HK-2 (cell line): Measurements from ENCODE around the gene FGD3.
"Not testable (repeated sequence)": the region's sequence is repeated elsewhere in the genome, so short reads cannot be mapped to it uniquely, and the experiment has no call there.

ENCODE experiments used
- DNase-seq: peaks from one replicate; pipeline ENCODE4 v3.0.0-alpha.2; 2018; ENCODE audit not compliant: unreplicated experiment

Gene FGD3, protein sequence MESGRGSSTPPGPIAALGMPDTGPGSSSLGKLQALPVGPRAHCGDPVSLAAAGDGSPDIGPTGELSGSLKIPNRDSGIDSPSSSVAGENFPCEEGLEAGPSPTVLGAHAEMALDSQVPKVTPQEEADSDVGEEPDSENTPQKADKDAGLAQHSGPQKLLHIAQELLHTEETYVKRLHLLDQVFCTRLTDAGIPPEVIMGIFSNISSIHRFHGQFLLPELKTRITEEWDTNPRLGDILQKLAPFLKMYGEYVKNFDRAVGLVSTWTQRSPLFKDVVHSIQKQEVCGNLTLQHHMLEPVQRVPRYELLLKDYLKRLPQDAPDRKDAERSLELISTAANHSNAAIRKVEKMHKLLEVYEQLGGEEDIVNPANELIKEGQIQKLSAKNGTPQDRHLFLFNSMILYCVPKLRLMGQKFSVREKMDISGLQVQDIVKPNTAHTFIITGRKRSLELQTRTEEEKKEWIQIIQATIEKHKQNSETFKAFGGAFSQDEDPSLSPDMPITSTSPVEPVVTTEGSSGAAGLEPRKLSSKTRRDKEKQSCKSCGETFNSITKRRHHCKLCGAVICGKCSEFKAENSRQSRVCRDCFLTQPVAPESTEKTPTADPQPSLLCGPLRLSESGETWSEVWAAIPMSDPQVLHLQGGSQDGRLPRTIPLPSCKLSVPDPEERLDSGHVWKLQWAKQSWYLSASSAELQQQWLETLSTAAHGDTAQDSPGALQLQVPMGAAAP

DNA sequence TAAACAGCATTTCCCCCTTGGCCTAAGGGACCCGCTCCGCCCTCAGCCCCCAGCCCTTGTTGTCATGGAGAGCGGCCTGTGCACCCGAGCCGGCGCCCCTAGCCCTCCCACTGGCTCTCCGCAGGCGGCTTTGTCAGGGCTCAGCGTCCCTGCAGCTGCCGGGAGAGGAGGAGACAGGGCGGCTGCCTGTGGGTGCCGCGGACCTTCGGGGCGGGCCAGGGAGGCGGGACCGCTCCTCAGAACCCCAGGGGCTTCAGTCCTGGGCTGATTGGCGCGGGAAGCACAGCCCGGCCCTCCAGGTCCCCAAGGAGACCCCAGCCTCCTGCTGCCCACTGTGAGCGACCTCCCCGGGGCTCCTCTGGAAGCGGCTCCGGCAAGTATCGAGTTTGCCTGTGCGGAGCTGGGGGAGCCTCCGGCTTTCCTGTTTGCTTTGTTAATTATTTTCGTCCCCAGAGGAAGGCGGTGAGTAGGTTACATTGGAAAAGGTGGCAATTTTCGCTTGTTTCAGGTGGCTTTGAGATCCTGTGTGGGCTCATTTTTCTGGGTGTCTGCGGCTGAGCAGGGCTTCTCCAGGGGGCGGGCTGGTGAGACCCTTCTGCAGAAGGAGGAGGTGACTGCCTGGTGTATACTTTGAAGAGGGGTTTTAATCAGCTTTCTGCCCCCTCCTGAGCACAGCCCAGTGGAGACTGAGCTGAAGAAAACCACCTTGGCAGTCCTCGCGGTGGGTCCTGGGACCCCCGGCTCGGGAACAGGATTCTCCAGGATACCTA, at the start of gene FGD3:
FGD3 (plus strand) TSS at position 256 of the 770 bp plus-strand sequence. CDS start 28,734 bp downstream, outside the sequence.
- peak; percentile 30 for DNase-seq

DNA sequence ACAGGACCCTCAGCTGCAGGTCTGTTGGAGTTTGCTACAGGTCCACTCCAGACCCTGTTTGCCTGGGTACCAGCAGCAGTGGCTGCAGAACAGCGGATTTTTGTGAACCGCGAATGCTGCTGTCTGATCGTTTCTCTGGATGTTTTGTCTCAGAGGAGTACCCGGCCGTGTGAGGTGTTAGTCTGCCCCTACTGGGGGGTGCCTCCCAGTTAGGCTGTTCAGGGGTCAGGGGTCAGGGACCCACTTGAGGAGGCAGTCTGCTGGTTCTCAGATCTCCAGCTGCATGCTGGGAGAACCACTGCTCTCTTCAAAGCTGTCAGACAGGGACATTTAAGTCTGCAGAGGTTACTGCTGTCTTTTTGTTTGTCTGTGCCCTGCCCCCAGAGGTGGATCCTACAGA, 42.2 kb upstream of the FGD3 start:
- DNase-seq: not testable (repeated sequence)

DNA sequence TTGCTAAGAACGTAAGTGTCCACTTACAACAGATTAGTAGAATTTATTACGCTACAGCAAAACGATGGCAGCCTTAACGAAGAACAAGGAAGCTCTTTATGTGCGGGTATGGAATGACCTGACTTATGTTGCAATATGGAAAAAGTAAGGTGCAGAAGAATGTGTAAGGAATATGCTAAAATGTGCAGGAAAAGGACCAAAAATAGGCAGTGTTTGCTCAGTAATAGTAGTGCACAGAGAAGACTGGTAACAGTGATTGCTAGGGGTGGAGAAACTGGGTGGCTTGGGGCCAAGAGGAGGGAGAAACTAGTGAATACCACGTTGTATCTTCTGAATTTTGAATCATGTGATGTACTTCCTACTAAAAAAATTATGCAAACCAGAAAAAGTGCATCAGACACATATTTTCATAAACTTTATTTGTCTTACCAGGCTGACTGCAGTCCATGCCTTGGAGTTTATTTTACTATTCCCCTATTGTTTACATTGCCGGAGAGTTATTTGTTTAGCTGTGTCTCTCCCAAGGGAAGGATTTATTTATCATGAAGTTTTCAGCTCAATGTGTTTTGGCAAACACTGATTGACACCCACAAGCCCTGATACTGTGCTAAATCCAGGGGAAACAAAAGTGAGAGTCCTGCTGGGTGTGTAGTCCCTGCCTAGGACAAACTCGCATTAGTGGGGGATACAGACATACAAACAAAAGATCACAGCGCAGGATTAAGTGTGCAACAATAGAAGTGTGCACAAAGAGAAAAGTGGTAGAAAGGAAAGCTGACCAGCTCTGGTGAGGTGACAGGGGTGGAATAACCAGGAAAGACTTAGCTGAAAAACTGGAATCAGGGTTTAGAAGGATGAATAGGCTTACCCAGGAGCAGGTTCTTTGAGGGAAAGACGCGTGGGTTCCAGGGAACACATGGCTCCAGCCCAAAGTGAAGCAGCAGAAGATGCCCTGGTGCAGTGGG, 35.5 kb upstream of the FGD3 start:
- no peak for DNase-seq

DNA sequence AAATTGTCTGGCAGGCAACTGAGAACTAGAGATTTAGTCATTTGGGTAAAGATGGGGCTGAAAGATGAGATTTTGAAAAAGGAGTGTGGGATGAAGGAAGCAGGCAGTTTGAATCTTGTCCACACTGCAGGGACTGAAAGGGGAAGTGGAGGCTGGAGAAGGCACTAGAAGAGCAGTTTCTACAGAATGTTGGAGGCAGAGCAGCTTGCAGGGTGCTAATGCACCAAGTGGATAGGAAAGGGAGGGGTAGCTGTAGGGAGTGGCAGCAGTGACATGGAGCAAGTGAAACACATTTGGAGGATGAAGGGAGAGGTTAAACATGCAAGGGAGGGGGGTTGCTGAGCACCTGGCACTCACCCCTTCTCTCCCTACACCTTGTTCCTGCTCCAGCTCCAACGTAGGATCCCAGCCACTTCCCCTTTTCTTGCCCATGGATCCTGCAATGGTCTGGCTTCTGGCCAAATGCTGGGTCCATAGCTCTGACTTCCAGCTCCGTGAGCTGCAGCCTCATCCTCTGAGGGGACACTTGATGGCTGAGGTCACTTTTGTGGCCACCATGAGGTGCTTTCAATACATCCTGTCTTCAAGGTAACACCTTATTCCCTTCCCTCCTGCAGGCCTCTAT, 30.0 kb upstream of the FGD3 start:
- DNase-seq: no peak

DNA sequence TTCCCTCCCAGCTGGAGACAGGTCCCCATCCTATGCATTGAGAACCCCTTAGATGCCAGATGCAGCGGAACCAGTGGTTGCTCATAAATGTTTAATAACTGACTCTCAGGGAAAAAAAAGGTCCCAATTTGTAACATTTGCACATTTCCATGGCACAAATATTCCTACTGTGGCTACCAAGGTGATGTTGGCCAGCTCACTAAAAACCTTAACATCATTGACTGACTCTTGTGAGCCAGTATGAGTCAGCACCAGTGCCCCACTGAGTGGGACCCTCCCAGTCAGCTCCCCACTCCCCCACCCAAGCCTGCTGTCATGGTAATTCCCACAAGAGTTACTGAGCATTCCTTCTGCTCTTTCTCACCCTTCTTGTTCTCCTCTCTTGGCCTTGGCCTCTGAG, 26.9 kb upstream of the FGD3 start:
- DNase-seq: no peak

DNA sequence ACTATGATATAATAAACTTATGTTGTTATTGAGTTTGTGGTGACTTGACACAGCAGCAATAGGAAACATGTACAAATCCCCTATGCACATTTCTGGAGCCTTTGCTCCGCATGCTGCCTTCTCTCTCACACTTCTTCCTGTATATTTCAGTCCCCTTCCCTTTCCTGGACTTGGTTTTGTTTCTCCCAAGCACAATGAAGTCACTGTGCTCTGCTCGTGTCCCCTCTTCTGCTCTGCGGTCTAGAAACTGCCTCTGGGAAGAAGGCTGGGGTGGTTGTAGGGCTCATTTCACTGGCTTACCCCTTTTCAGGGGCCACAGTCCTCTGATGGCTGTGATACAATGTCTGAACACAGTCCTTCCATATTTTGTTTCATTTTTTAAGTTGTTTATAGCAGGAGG, 15.7 kb upstream of the FGD3 start:
- no peak for DNase-seq

DNA sequence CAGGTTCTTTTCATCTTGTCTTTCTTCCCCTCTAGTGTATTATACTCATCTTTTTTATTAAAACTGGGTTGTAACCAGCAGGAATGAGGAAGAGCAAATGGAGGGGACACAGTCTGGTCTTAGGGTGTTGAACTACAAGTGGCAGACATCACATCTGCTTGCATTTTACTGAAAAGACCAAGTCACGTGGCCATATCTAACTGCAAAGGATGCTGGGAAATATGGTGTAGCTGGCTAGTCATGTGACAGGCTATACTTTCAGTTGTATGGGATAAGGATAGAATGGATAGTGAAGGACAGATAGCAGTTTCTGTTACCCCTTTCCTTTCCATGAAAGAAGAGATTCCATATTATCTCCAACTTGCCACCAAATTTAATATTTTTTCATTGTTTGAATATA, 13.0 kb upstream of the FGD3 start:
- DNase-seq: no peak

DNA sequence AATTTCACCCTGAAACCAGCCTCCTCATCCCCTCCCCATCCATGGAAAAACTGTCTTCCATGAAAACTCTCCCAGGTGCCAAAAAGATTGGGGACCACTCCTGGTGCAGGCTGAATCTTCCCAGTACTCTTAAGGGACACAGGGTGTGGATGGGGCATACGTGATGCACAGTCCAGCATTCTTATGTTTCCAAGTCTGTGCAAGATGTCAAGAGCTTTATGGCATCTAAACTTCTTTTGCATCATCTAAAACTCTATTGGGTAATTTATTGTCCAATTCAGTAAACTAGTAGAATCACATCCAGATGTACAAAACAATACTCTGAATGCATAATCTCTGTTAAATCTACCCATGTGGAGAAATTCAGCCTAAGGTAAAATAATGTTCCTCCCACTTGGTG, 9.3 kb upstream of the FGD3 start:
- DNase-seq: no peak

DNA sequence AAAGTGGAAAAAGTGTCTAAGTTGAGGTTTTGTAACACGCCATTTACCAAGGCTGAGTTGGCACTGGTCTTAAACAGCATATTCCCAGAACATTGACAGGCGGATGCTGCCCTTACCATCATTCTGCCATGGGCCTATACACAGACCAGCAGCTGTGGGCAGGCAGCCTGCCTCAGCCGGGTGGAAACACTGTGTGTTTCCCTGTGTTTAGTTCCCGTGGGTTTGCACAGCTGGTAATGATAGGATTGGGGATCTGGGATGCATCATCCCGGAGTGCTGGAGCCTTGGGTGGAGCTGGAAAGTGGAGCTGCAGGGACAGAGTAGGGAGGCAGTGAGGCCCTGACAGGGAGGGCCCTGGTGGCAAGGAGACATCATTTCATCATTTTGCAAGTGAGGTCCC, 5.5 kb upstream of the FGD3 start:
- no peak for DNase-seq

DNA sequence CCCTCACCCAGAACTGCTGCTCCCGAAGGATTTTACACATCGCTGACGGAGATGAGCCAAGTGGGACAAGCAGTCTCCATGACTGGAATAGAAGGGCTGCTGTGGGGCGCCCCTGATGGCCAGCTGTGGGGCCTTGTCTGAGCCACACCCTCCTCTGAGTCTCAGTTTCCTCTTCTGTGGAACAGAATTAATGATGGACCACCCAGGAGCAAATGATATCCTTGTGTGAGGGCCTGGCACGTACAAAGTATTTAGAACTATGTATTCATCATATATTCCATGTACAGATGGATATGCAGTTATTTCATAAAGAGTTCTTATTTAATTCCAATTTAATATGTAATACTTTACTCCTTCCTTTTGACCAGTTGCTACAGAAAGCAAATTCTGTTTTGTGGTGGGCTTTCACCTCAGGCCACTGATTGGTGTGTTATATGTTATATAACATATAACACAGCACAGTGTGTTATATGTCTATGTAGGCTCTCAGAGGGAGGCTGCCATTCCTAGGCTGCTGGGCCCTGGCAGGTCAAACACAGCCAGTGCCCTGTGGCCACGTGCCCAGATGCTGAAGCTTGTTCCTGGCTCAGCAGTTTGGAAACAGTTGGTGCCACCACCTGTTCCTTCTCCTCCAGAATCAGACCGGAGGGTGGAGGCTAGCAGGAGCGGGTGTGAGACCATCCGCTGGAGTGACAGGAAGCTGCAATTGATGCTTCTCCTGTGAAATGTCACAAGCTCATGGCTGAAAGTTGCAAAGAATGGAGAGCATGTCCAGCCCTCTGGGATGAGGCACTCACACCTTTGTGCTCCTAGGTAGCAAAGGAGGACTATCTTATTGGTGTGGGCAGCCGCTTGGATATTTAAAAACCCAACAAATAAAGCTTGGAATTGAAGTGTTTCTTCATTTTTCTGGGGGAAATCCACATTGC, 4.4 kb upstream of the FGD3 start:
- no peak for DNase-seq

DNA sequence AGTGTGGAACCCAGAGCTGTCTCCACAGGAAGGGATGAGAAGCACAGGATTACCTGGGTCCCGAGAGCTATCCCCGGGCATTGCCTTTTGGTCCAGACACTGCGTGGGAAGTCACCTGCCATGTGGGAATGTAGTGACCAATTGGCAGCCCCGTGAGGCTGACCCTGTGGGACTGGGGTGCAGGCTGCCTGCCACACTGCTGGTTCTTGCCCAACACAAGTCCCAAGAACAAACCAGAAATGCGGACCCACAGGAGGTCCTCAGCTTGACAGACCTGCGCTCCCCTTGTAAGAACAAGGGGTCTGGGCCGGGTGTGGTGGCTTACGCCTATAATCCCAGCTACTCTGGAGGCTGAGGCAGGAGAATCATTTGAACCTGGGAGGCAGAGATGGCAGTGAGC, 2.4 kb upstream of the FGD3 start:
- no peak for DNase-seq

DNA sequence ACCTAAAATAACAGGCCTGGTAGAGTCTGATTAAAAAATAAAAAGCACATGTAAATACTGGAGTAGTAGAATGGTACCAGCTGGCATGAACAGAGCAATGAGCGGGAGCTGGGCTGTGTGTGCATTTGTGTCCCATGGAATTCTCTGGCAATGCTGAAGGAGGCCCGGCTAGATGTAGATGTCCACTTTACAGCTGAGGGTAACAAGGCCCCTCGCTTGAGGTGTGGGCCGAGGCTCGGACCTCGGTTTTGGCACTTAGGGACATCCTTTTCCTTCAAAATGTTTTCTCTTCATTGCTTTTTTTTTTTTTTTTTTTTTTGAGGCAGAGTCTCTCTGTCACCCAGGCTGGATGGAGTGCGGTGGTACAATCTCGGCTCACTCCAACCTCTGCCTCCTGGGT, 1.5 kb upstream of the FGD3 start:
- no peak for DNase-seq

DNA sequence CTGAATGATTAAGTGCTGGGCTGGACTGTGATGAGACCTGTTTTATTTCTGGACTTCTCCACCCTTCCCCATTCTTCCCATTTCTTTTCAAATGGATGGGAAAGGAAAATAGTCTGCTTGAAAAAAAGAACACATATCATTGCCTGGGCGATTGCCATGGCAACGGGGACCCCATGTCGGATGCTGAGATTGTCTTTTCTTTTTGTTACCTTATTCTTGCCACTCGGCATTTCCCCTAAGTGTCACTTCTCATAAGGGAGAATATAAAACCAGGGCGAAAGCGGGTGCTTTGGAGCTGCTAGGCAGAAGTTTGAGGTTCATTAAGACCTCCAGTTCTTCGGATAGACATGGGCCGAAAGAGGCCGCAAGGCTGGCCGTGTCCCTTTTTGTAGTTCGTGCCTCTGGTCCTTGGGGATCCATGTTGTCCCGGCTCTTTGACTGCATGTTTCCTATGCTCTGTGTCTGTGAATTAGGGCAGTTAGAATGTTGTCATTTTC, 763 bp downstream of the FGD3 start:
- no peak for DNase-seq

DNA sequence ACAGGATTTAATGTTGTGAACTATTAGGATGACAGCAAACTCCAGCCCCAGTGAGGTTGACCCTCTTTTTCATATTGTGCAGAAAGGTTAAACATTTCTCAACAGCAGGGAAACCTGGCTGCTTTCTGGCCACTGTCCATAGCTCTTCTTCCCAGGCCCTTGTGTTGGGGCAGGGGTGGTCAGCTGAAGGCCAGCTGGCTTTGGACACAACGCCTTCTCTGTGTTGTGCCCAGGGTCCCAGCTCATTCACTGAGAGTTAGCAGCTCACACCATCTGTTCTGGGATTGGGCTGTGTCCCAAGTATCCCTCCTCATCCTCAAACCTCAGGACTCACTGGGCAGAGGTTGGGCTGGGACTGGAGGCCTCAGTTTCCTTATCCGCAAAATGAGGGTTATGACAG, 1.3 kb downstream of the FGD3 start:
- no peak for DNase-seq

DNA sequence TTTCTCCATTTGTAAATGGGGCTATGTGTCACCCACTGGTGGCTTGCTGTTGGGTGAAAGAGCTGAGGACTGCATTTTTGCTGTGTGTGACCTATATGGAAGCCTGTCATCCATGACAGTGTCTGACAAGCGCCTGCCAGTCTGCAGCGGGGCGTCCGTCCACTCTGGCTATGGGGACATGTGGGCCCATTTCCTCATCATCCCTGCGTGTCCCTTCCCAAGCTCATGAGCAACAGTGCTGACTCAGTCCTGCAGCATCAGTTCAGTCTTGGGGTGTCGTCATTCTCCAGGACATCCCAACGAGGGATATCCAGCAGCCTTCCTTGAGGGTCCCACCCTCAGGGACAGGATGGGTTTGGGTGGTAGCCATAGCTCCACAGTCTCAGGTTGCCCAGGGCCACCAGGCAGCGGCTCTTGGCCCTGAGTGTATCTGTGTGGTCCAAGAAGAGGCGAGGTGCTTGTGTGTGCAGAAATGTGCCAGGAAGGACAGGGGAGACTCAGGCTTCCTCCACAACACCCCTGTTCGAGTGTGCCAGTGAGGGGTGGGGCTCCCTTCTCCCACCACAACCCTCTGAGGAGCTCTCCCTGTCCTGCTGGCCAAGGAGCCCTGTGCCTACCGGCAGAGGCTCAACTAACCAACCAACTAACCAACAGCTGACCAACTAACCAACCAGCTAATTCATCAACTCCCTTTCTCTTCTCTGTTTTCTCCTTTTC, 2.1 kb downstream of the FGD3 start:
- DNase-seq: no peak

DNA sequence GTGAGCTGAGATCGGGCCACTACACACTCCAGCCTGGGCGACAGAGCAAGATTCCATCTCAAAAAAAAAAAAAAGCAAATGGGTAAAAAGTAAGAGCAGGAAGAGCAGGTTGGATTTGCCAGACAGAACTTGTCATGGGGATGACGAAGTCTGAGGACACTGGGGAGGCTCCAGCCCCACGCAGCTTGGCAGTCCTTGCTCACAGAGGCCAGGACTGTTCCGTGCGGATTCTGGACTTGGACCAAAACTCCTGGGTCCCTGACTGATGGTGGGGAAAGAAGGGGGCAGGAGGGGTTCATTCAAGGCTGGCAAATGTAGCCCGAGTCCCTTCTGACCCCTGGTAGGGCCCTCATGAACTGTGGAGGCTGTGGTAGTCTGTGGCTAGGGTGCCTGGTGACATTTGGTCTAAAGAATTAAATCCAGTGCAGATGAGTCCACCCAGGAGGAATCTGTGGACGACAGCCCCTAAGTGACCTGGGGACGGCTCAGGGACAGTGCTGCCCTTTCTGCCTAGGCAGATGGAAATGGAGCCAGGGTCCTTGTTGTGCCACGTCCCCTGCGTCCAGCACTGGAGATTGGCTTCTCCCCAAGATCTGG, 3.1 kb downstream of the FGD3 start:
- DNase-seq: no peak

DNA sequence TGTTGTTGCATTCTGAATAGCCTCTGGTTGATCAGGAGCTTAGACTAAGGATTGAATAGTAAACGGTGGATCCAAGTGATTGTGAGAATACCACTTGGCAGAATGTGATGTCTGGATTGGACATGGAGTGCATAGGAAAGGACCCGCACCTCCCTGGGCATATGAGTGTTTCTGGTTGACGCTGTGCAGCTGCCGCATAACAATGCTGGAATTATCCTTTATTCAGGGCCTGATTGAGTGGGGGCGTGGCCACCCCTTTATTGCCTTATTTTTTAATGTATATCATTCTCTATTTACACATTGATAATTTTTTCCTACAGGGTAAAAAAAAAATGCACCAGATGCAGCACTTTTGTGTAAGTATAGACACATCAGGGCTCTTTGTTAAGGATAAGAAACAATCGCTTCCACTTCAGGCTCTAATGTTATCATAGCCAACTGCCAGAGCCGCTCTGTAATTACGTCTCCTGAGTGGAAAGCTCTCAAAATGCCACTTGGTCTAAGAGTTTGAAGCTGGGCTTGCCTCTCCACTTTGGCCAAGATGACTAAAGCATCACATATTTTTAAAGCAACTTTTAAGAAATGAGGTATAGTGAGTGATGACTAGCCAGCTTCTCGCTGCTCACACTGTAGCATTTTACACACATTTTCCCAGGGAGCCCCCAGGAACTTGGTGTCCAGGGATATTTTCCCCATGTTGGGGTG, 5.7 kb downstream of the FGD3 start:
- DNase-seq: no peak
